CD4-positive, alpha-beta T cell (primary cell): ENCODE results near the gene AHRR. TPM values are rescaled to one million over a fixed set of nuclear protein-coding genes. Genes with fewer than 3 reads are reported as not detected.
A peak's percentile ranks its signal among the peaks of the same experiment; 100 is the strongest.

Experiments
- ATAC-seq: fragments of 200-7000 bp; cut with Tn5 transposase; one replicate; pipeline ENCODE4 v1.10.0; 2022; ENCODE audit warnings: mild to moderate bottlenecking; ENCODE audit not compliant: poor library complexity
- CTCF ChIA-PET: fragments of 350-600 bp; sonication (Branson Sonifier 250); formaldehyde crosslinking; loops from one replicate; lab custom pipeline; 2021; ENCODE audit warnings: antibody characterized with exemption, inconsistent platforms; lab: Charles Lee
- POLR2A ChIA-PET: fragments of 350-600 bp; sonication (Branson Sonifier 250); formaldehyde crosslinking; loops from one replicate; lab custom pipeline; 2021; ENCODE audit warnings: antibody characterized with exemption, inconsistent platforms; lab: Charles Lee
- DNase-seq, 14 experiments: peaks; one replicate each; pipeline ENCODE4 v3.0.0-alpha.2; 2013 to 2020; ENCODE audit warnings: mixed read lengths in 2 of 14
- H3K27ac ChIP-seq, 2 donors: one replicate each; pipeline versions ENCODE4 v1.5.1 to v1.7.0; 2013; ENCODE audit warnings: low read length in 2 of 2, low read depth in 1 of 2, mild to moderate bottlenecking in 1 of 2
- H3K27me3 ChIP-seq, 2 experiments: 1 replicate in 1 of 2; 2 replicates in 1 of 2; pipeline versions ENCODE4 v1.6.1 to v1.7.0; 2013; ENCODE audit warnings: low read length in 2 of 2, control low read depth in 1 of 2, mild to moderate bottlenecking in 1 of 2, moderate library complexity in 1 of 2; ENCODE audit not compliant: insufficient read depth in 2 of 2, control insufficient read depth in 1 of 2
- H3K36me3 ChIP-seq: one replicate; pipeline ENCODE4 v1.6.1; 2013; ENCODE audit warnings: low read length, control low read depth; ENCODE audit not compliant: insufficient read depth
- H3K4me1 ChIP-seq: one replicate; pipeline ENCODE4 v1.6.1; 2013; ENCODE audit warnings: low read length, control low read depth; ENCODE audit not compliant: insufficient read depth
- H3K4me3 ChIP-seq: one replicate; pipeline ENCODE4 v1.5.1; 2013; ENCODE audit warnings: mild to moderate bottlenecking, low read length, moderate library complexity
- H3K9me3 ChIP-seq, 2 experiments: 1 replicate in 1 of 2; 2 replicates in 1 of 2; pipeline versions ENCODE4 v1.6.1 to v1.7.0; 2013; ENCODE audit warnings: low read length in 2 of 2, mild to moderate bottlenecking in 2 of 2, control low read depth in 1 of 2, moderate library complexity in 1 of 2; ENCODE audit not compliant: control insufficient read depth in 1 of 2, insufficient read depth in 1 of 2
- H3K27ac Mint-ChIP-seq: one replicate; pipeline ENCODE4 v1.8.0; 2020; ENCODE audit warnings: mixed read lengths
- H3K27me3 Mint-ChIP-seq: one replicate; pipeline ENCODE4 v1.8.0; 2021; ENCODE audit warnings: mixed read lengths
- H3K36me3 Mint-ChIP-seq: one replicate; pipeline ENCODE4 v1.8.0; 2021; ENCODE audit warnings: low read depth, mixed read lengths
- H3K4me1 Mint-ChIP-seq: one replicate; pipeline ENCODE4 v1.8.0; 2021; ENCODE audit warnings: low read depth, mixed read lengths
- H3K4me3 Mint-ChIP-seq: one replicate; pipeline ENCODE4 v1.8.0; 2020; ENCODE audit warnings: mild to moderate bottlenecking, mixed read lengths
- H3K9me3 Mint-ChIP-seq: one replicate; pipeline ENCODE4 v1.8.0; 2020; ENCODE audit warnings: mixed read lengths
- CTCF ChIP-seq: fragments of 200-600 bp; IDR thresholded peaks from one replicate; pipeline ENCODE4 v1.8.0; 2022; ENCODE audit warnings: antibody characterized with exemption, mild to moderate bottlenecking
- intact Hi-C, 2 experiments: fragments of 100-400 bp; cut with DNase I in 1 of 2; cut with micrococcal nuclease in 1 of 2; formaldehyde crosslinking; loops; one replicate each; pipeline versions ENCODE4 v1.15.1 to v1.9.0; 2023 to 2025; cut with DNase I, micrococcal nuclease
- total RNA-seq, 174 experiments: library from RNA in 2 of 174; stranded (reverse) in 2 of 174; gene quantifications; one replicate each; pipeline ENCODE4 v1.2.3 and lab custom pipeline; 2021 to 2026

Gene AHRR
- total RNA-seq, 2 experiments from 2014 or later = 0.45 to 0.63 TPM

- Histone ChIP-seq H3K9me3 (peaks cover 4 to 8% of the 10 kb centered on the region in 2 experiments), H3K27me3 (no peaks in the 10 kb centered on the region), H3K27ac (no peak overlapping the region), H3K4me3 (no peak overlapping the region), H3K36me3 (no peaks in the 10 kb centered on the region), H3K4me1 (peaks cover 12% of the 10 kb centered on the region)
- Mint-ChIP-seq H3K4me1 (peaks cover 13% of the 10 kb centered on the region), H3K4me3 (peak overlapping the region; percentile 10), H3K27me3 (peaks cover 8% of the 10 kb centered on the region), H3K9me3 (peaks cover 3% of the 10 kb centered on the region), H3K36me3 (no peaks in the 10 kb centered on the region), H3K27ac (no peak overlapping the region)
- CTCF ChIA-PET = no interaction called here
- intact Hi-C loops = no loop called here
- DNase-seq = no peak
- POLR2A ChIA-PET = no interaction called here
- no peak for TF ChIP-seq CTCF
- ATAC-seq = no peak
Measured at GRCh38 chr5:390623-391491, 69.3 kb downstream of the AHRR start.

GRCh38 chr5:392431-392988 is 71.0 kb downstream of the AHRR start:
- no peak overlapping the region for H3K27ac ChIP-seq

GRCh38 chr5:393846-394275 is 72.3 kb downstream of the AHRR start:
- Histone ChIP-seq H3K9me3 (no peaks in the 10 kb centered on the region), H3K4me3 (no peak overlapping the region), H3K27ac (no peak overlapping the region), H3K27me3 (no peaks in the 10 kb centered on the region), H3K4me1 (peaks cover 12% of the 10 kb centered on the region), H3K36me3 (no peaks in the 10 kb centered on the region)
- no peak for TF ChIP-seq CTCF
- Mint-ChIP-seq H3K36me3 (no peaks in the 10 kb centered on the region), H3K27ac (no peak overlapping the region), H3K4me3 (no peak overlapping the region), H3K4me1 (peaks cover 13% of the 10 kb centered on the region), H3K9me3 (no peaks in the 10 kb centered on the region), H3K27me3 (peaks cover 4% of the 10 kb centered on the region)
- POLR2A ChIA-PET = no interaction called here
- intact Hi-C loops = no loop called here
- ATAC-seq (no peak), DNase-seq (no peak)
- CTCF ChIA-PET = no interaction called here

More at GRCh38 chr5:392431-392988, 71.0 kb downstream of the AHRR start:
- Histone ChIP-seq H3K4me3 (peak overlapping the region; percentile 36), H3K36me3 (no peaks in the 10 kb centered on the region), H3K4me1 (peaks cover 12% of the 10 kb centered on the region), H3K9me3 (no peaks in the 10 kb centered on the region), H3K27me3 (no peaks in the 10 kb centered on the region)
- peaks cover 8% of the 10 kb centered on the region for H3K27me3 Mint-ChIP-seq
- ChIA-PET POLR2A (no interaction called here), CTCF (interaction anchor here (1.2 kb wide), 1 partner anchor 48 kb away, joined by 3 read pairs; no protein-coding TSS in a partner anchor)
- H3K4me3 Mint-ChIP-seq = peak overlapping the region; percentile 80
- peaks cover 13% of the 10 kb centered on the region for H3K4me1 Mint-ChIP-seq
- no peaks in the 10 kb centered on the region for H3K9me3 Mint-ChIP-seq
- peak; percentile 81 for ATAC-seq
- H3K36me3 Mint-ChIP-seq = no peaks in the 10 kb centered on the region
- TF ChIP-seq CTCF = no peak
- H3K27ac Mint-ChIP-seq = peak overlapping the region; percentile 74
- intact Hi-C loops = no loop called here
- peak; percentile 33 to 90 (median 55) for DNase-seq
